Mesothelial cell of epicardium (in vitro differentiated cells): ENCODE measurements around the gene PLCD4. TPM values are rescaled to one million over a fixed set of nuclear protein-coding genes. Genes with fewer than 3 reads are reported as not detected.
A peak's percentile ranks its signal among the peaks of the same experiment; 100 is the strongest.

Source experiments
- DNase-seq, 2 experiments: peaks; one replicate each; pipeline ENCODE4 v3.0.0; 2021; ENCODE audit warnings: low spot score in 2 of 2; ENCODE audit not compliant: unreplicated experiment in 2 of 2
- H3K27ac Mint-ChIP-seq: 2 replicates; pipeline ENCODE4 v1.8.0; 2021; ENCODE audit warnings: mixed read lengths
- H3K27me3 Mint-ChIP-seq: 2 replicates; pipeline ENCODE4 v1.8.0; 2021; ENCODE audit warnings: low read depth, mixed read lengths
- H3K36me3 Mint-ChIP-seq: 2 replicates; pipeline ENCODE4 v1.8.0; 2021; ENCODE audit warnings: mixed read lengths
- H3K4me1 Mint-ChIP-seq: 2 replicates; pipeline ENCODE4 v1.8.0; 2021; ENCODE audit warnings: mixed read lengths
- H3K4me3 Mint-ChIP-seq: 2 replicates; pipeline ENCODE4 v1.8.0; 2021; ENCODE audit warnings: mild to moderate bottlenecking, moderate library complexity, mixed read lengths
- H3K9me3 Mint-ChIP-seq: 2 replicates; pipeline ENCODE4 v1.8.0; 2021; ENCODE audit warnings: mixed read lengths
- total RNA-seq: library from RNA; stranded (reverse); gene quantifications from 3 replicates; pipeline ENCODE4 v1.2.1, GENCODE V29; 2021
- TF ChIP-seq, protein P1 (sequence below): fragments of 200-600 bp; sonication (generic); IDR thresholded peaks from one replicate; pipeline ENCODE4 v1.5.0; 2021; ENCODE audit warnings: antibody characterized with exemption; ENCODE audit not compliant: unreplicated experiment

Gene PLCD4
- total RNA-seq, 1 donor from 2014 or later = 1.5 TPM

DNA sequence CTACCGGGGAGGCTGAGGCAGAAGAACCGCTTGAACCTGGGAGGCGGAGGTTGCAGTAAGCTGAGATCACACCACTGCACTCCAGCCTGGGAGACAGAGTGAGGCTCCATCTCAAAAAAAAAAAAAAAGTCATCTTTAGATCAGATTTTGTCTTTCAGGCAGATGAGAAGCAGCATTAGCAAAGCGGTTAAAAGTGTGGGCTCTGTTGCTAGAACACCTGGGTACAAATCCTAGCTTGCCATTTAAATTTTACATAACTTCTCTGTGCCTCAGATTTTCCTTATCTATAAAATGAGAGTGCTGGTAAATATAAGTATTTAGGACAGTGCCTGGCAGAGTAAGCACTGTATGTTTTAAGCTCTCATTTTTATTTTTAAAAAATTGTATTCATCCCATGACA, 30.8 kb upstream of the PLCD4 start:
- H3K27me3 Mint-ChIP-seq = no peaks in the 10 kb centered on the region

DNA sequence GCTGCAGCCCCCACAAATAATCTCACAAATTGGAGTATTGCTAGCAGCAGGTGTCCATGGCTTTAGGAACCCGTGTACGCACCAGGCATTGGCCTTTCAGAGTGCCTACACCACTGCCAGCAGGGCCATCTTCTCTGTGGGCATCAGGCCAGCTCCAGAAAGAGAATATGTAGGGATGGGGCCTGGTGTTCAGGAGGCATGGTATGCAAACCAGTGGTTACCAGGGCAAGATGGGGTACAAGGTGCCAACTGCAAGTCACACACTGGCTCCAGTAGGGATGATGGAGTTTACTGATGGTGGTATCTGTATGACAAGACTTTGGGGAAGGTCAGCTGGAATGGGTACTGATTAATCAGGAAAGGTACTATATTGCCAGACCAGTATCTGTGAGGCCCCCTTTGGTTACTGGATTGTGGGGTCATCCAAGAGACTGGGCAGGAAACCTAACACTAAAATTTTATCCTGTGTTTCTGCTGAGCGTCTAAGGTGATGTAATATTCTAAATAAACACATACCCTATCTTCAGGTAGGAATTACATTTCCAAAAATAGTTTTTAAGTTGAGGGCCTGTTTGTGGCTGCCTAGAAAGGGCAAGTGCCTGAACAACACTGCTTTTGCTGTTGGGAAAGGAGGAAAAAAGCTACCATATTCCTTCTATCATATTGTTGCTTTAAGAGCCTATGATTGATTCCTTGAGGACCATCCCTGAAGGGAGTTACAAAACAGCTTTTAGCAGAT, 30.0 kb upstream of the PLCD4 start:
- no peaks in the 10 kb centered on the region for H3K4me1 Mint-ChIP-seq
- H3K36me3 Mint-ChIP-seq = peaks cover 12% of the 10 kb centered on the region
- H3K4me3 Mint-ChIP-seq = no peak overlapping the region
- H3K27me3 Mint-ChIP-seq = no peaks in the 10 kb centered on the region
- no peak overlapping the region for H3K27ac Mint-ChIP-seq
- TF ChIP-seq, protein P1, sequence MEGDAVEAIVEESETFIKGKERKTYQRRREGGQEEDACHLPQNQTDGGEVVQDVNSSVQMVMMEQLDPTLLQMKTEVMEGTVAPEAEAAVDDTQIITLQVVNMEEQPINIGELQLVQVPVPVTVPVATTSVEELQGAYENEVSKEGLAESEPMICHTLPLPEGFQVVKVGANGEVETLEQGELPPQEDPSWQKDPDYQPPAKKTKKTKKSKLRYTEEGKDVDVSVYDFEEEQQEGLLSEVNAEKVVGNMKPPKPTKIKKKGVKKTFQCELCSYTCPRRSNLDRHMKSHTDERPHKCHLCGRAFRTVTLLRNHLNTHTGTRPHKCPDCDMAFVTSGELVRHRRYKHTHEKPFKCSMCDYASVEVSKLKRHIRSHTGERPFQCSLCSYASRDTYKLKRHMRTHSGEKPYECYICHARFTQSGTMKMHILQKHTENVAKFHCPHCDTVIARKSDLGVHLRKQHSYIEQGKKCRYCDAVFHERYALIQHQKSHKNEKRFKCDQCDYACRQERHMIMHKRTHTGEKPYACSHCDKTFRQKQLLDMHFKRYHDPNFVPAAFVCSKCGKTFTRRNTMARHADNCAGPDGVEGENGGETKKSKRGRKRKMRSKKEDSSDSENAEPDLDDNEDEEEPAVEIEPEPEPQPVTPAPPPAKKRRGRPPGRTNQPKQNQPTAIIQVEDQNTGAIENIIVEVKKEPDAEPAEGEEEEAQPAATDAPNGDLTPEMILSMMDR = no peak
- DNase-seq = no peak
- H3K9me3 Mint-ChIP-seq = no peaks in the 10 kb centered on the region

More for the DNA sequence above, 30.8 kb upstream of the PLCD4 start:
- Mint-ChIP-seq H3K27ac (peak overlapping the region; percentile 9), H3K4me3 (no peak overlapping the region), H3K4me1 (no peaks in the 10 kb centered on the region), H3K9me3 (no peaks in the 10 kb centered on the region), H3K36me3 (peaks cover 8% of the 10 kb centered on the region)
- TF ChIP-seq, protein P1 = no peak
- no peak for DNase-seq

DNA sequence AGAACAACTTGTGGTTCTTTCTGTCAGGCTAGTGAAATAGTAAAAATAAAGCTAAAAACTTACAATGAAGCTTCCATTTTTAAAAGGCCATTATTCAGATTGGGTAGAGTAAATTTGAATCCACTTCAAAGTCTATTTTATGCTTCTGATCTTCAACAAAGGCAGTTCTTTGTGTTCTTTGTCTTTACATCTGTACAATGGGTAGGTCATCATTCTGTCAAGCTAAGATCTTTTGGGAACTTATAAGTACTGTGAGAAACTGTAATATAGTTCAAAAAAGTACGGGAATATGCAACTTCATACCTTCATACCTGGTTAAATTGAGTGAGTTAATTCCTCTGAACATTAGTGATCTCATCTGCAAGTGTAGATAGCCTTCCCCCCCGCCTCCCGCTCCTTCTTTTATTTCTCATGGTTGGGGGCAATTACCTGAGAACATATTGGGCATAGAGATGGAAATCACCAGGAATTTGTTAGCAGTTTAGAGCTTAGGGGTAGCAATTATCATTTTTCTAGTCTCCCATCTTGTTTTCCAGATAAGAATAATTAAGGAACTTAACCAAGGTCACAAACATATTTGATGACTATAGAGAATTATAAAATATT, 29.3 kb upstream of the PLCD4 start:
- Mint-ChIP-seq H3K4me1 (no peaks in the 10 kb centered on the region), H3K27ac (peak overlapping the region; percentile 14), H3K36me3 (peaks cover 17% of the 10 kb centered on the region), H3K9me3 (no peaks in the 10 kb centered on the region), H3K27me3 (no peaks in the 10 kb centered on the region), H3K4me3 (no peak overlapping the region)
- TF ChIP-seq, protein P1 = no peak
- no peak for DNase-seq

GRCh38 chr2:218582076-218582475, 25.6 kb upstream of the PLCD4 start:
- Mint-ChIP-seq H3K27ac (no peak overlapping the region), H3K4me3 (no peak overlapping the region), H3K36me3 (peaks cover 31% of the 10 kb centered on the region), H3K4me1 (no peaks in the 10 kb centered on the region), H3K9me3 (no peaks in the 10 kb centered on the region), H3K27me3 (no peaks in the 10 kb centered on the region)
- no peak for DNase-seq
- TF ChIP-seq, protein P1 = no peak

- no peaks in the 10 kb centered on the region for H3K9me3 Mint-ChIP-seq
- no peak overlapping the region for H3K27ac Mint-ChIP-seq
- H3K27me3 Mint-ChIP-seq = no peaks in the 10 kb centered on the region
- no peak for DNase-seq
- no peaks in the 10 kb centered on the region for H3K4me1 Mint-ChIP-seq
- TF ChIP-seq, protein P1 = no peak
- peaks cover 42% of the 10 kb centered on the region for H3K36me3 Mint-ChIP-seq
- H3K4me3 Mint-ChIP-seq = no peak overlapping the region
Measured at GRCh38 chr2:218583983-218584850, 23.5 kb upstream of the PLCD4 start.
